HG03159 (cell line): Measurements from ENCODE around the gene CYB5R2.
A peak's percentile ranks its signal among the peaks of the same experiment; 100 is the strongest.

Experiments used
- ATAC-seq: cut with Tn5 transposase; IDR thresholded peaks from one replicate; pipeline ENCODE4 v1.9.1; 2021; ENCODE audit warnings: mild to moderate bottlenecking, moderate library complexity; ENCODE audit not compliant: unreplicated experiment

Gene CYB5R2

GRCh38 chr11:7638710-7639642 lies 34.3 kb downstream of the CYB5R2 start:
- ATAC-seq, result peak; percentile 75

- no peak for ATAC-seq
Observed at GRCh38 chr11:7637447-7638157, 35.7 kb downstream of the CYB5R2 start.

GRCh38 chr11:7636350-7636749 lies 37.0 kb downstream of the CYB5R2 start:
- no peak for ATAC-seq

- no peak for ATAC-seq
Observed at GRCh38 chr11:7635708-7636107, 37.6 kb downstream of the CYB5R2 start.

- ATAC-seq, result no peak
Observed at GRCh38 chr11:7635137-7635536, 38.2 kb downstream of the CYB5R2 start.

- ATAC-seq, result no peak
Observed at GRCh38 chr11:7632211-7632610, 41.1 kb downstream of the CYB5R2 start.

GRCh38 chr11:7630002-7630401 lies 43.3 kb downstream of the CYB5R2 start:
- no peak for ATAC-seq

- no peak for ATAC-seq
Observed at GRCh38 chr11:7628660-7629059, 44.6 kb downstream of the CYB5R2 start.

GRCh38 chr11:7622721-7623120 lies 50.6 kb downstream of the CYB5R2 start:
- no peak for ATAC-seq

GRCh38 chr11:7621554-7621953 lies 51.7 kb downstream of the CYB5R2 start:
- ATAC-seq, result no peak

- ATAC-seq, result no peak
Observed at GRCh38 chr11:7621090-7621489, 52.2 kb downstream of the CYB5R2 start.

- no peak for ATAC-seq
Observed at GRCh38 chr11:7619322-7619721, 54.0 kb downstream of the CYB5R2 start.

GRCh38 chr11:7617032-7617431 lies 56.3 kb downstream of the CYB5R2 start:
- ATAC-seq, result no peak
